Measurements from ENCODE around the gene UBE2L3. TPM values are rescaled to one million over a fixed set of nuclear protein-coding genes. Genes with fewer than 3 reads are reported as not detected.
A peak's percentile ranks its signal among the peaks of the same experiment; 100 is the strongest.

Gene UBE2L3
- polyA plus RNA-seq, 2 of the 4 experiments (the other 2 are of a cell fraction): 54.9 to 55.6 TPM

- Histone ChIP-seq H3K4me1 (peaks cover 6% of the 10 kb centered on the region; the same call in 1 of the 3 replicates), H3K9me3 (no peaks in the 10 kb centered on the region), H3K4me2 (no peak overlapping the region), H3K27ac (peak overlapping the region in 1 of 2 experiments; percentile 58; a peak in 2 of 6 replicates), H3K4me3 (no peak overlapping the region)
- ChIA-PET CTCF (interaction anchor here (1.1 to 2.1 kb wide), 2 partner anchors 14 to 46 kb away, joined by 3 to 6 read pairs; partner anchors contain the start of gene YDJC), POLR2A (no interaction called here)
- TF ChIP-seq SREBF2 (IDR thresholded peaks at IDR 0.05) (no peak), FOSL2 (IDR thresholded peaks at IDR 0.05) (no peak), FOSL2 (CRISPR knock-in tag; IDR thresholded peaks at IDR 0.05) (no peak), RARB (CRISPR knock-in tag; IDR thresholded peaks at IDR 0.05) (no peak), ESRRA (IDR thresholded peaks at IDR 0.05; ENCODE audit: borderline replicate concordance, low read length) (no peak), HOXB13 (CRISPR knock-in tag; IDR thresholded peaks at IDR 0.05; ENCODE audit: low read depth) (no peak), FOSB (CRISPR knock-in tag; IDR thresholded peaks at IDR 0.05) (no peak), REST (IDR thresholded peaks at IDR 0.05) (no peak), NR3C1 (IDR thresholded peaks at IDR 0.05) (no peak), MYC (IDR thresholded peaks at IDR 0.05; ENCODE audit: borderline replicate concordance, low read length) (no peak), PBX3 (IDR thresholded peaks at IDR 0.05) (no peak), ZFP36 (IDR thresholded peaks at IDR 0.05; ENCODE audit: borderline replicate concordance, partially characterized antibody) (no peak)
- WGBS (ENCODE audit: missing lambda C conversion rate): 90% methylated on average over 10 of the region's 10 CpGs
- no peak for FAIRE-seq
- ATAC-seq: no peak
- DNase-seq (ENCODE audit: low read depth in 1 of 2, low spot score in 1 of 2): no peak
Observed at GRCh38 chr22:21582801-21583740, 15.6 kb downstream of the UBE2L3 start.

- ChIA-PET POLR2A (interaction anchor here (1.0 kb wide), 1 partner anchor 44 kb away, joined by 3 read pairs; no protein-coding TSS in a partner anchor), CTCF (interaction anchor here (0.9 kb wide), 1 partner anchor 11 kb away, joined by 3 read pairs; no protein-coding TSS in a partner anchor)
- 73% methylated on average over 2 of the region's 2 CpGs for WGBS (ENCODE audit: missing lambda C conversion rate)
Observed at GRCh38 chr22:21585389-21585788, 17.9 kb downstream of the UBE2L3 start.

GRCh38 chr22:21587803-21588611 is 20.5 kb downstream of the UBE2L3 start:
- Histone ChIP-seq H3K4me2 (no peak overlapping the region), H3K27ac (no peak overlapping the region), H3K9me3 (no peaks in the 10 kb centered on the region), H3K4me3 (no peak overlapping the region), H3K4me1 (no peaks in the 10 kb centered on the region)
- ATAC-seq (no peak), FAIRE-seq (no peak), DNase-seq (ENCODE audit: low read depth in 1 of 2, low spot score in 1 of 2) (no peak)
- ChIA-PET POLR2A (no interaction called here), CTCF (interaction anchor here (0.6 kb wide), 1 partner anchor 10 kb away, joined by 3 read pairs; no protein-coding TSS in a partner anchor)
- WGBS (ENCODE audit: missing lambda C conversion rate): 94% methylated on average over 4 of the region's 4 CpGs
- no peak for TF ChIP-seq ZC3H11A (IDR thresholded peaks at IDR 0.05)
- no peak for TF ChIP-seq FOSB (CRISPR knock-in tag; IDR thresholded peaks at IDR 0.05)
- TF ChIP-seq HOXA7 (CRISPR knock-in tag; IDR thresholded peaks at IDR 0.05): no peak
- TF ChIP-seq NR3C1 (IDR thresholded peaks at IDR 0.05): no peak
- no peak for TF ChIP-seq CHD4 (IDR thresholded peaks at IDR 0.05; ENCODE audit: borderline replicate concordance)
- no peak for TF ChIP-seq RARB (CRISPR knock-in tag; IDR thresholded peaks at IDR 0.05)
- TF ChIP-seq REST (IDR thresholded peaks at IDR 0.05): no peak
- no peak for TF ChIP-seq CBX8 (IDR thresholded peaks at IDR 0.05)
- no peak for TF ChIP-seq MAFK (IDR thresholded peaks at IDR 0.05; ENCODE audit: partially characterized antibody)
- no peak for TF ChIP-seq BHLHE40 (IDR thresholded peaks at IDR 0.05; ENCODE audit: low read depth, low read length)
- TF ChIP-seq RCOR1 (IDR thresholded peaks at IDR 0.05; ENCODE audit: low read depth, low read length): no peak

More at GRCh38 chr22:21585389-21585788, 17.9 kb downstream of the UBE2L3 start:
- Histone ChIP-seq H3K9me3 (no peaks in the 10 kb centered on the region), H3K4me2 (no peak overlapping the region), H3K27ac (no peak overlapping the region), H3K4me3 (no peak overlapping the region), H3K4me1 (no peaks in the 10 kb centered on the region)
- FAIRE-seq (no peak), ATAC-seq (no peak), DNase-seq (ENCODE audit: low read depth in 1 of 2, low spot score in 1 of 2) (no peak)
- TF ChIP-seq ZC3H11A (IDR thresholded peaks at IDR 0.05) (no peak), RNF2 (IDR thresholded peaks at IDR 0.05; ENCODE audit: borderline replicate concordance, low read depth) (no peak), PHF8 (IDR thresholded peaks at IDR 0.05; ENCODE audit: borderline replicate concordance, low read depth) (no peak), EHMT2 (IDR thresholded peaks at IDR 0.05; ENCODE audit: low read depth) (no peak), RARB (CRISPR knock-in tag; IDR thresholded peaks at IDR 0.05) (no peak)

Data from A549 (cell line).